ENCODE results near the gene LCT. TPM values are rescaled to one million over a fixed set of nuclear protein-coding genes. Genes with fewer than 3 reads are reported as not detected.

The LCT gene
- total and polyA plus RNA-seq, 9 of the 15 experiments (the other 6 are each of a cell fraction or from before 2014, with no cell fraction given): 0.01 to 0.04 (median 0.03) TPM; not detected in 4

GRCh38 chr2:135741395-135742324 is 95.3 kb downstream of the LCT start, which contains the start of gene UBXN4 (continued):
- TF ChIP-seq NRF1 (conservative IDR thresholded peaks at IDR 0.05 in 1 of 2, IDR thresholded peaks at IDR 0.05 in 1 of 2) (peak; percentile 93 to 94), SMARCE1 (IDR thresholded peaks at IDR 0.05) (no peak), MAFF (IDR thresholded peaks at IDR 0.05; ENCODE audit: low read length) (no peak), ZNF174 (CRISPR knock-in tag; IDR thresholded peaks at IDR 0.05) (no peak), NR0B1 (IDR thresholded peaks at IDR 0.05; ENCODE audit: partially characterized antibody) (no peak), DMBX1 (CRISPR knock-in tag; IDR thresholded peaks at IDR 0.05; ENCODE audit: borderline replicate concordance) (no peak), SNRNP70 (optimal IDR thresholded peaks at IDR 0.05; ENCODE audit: low read depth, low read length) (no peak), CXXC5 (CRISPR knock-in tag; IDR thresholded peaks at IDR 0.05) (peak; percentile 97), STAT5B (CRISPR knock-in tag; IDR thresholded peaks at IDR 0.05) (no peak), ZNF354B (CRISPR knock-in tag; IDR thresholded peaks at IDR 0.05) (no peak), MTF1 (CRISPR knock-in tag; IDR thresholded peaks at IDR 0.05; ENCODE audit: borderline replicate concordance) (no peak), GMEB1 (CRISPR knock-in tag; IDR thresholded peaks at IDR 0.05) (peak; percentile 93), PHF20 (IDR thresholded peaks at IDR 0.05; ENCODE audit: partially characterized antibody) (peak; percentile 59), TAL1 (IDR thresholded peaks at IDR 0.05) (no peak), SMARCB1 (IDR thresholded peaks at IDR 0.05; ENCODE audit: insufficient read length, low read depth) (no peak), FOXP4 (CRISPR knock-in tag; IDR thresholded peaks at IDR 0.05; ENCODE audit: borderline replicate concordance) (0 out of 2 replicates have a peak, but pooled peaks have one; percentile 36), HNRNPK (IDR thresholded peaks at IDR 0.05; ENCODE audit: low read depth, low read length, poor library complexity, severe bottlenecking) (no peak)

Data from K562 (cell line).